Peyer's patch (tissue), 4 donors: Measurements from ENCODE around the gene PTPRM.

Source experiments
- CTCF ChIP-seq, 6 experiments: fragments of 450-650 bp in 4 of 6; fragments of 200-600 bp in 2 of 6; sonication (generic) in 1 of 6; IDR thresholded peaks; one replicate each; pipeline ENCODE4 v1.5.1; 2017 to 2019; ENCODE audit warnings: antibody characterized with exemption in 6 of 6, mild to moderate bottlenecking in 3 of 6, moderate library complexity in 1 of 6
- POLR2A ChIP-seq, 2 donors: fragments of 450-650 bp; IDR thresholded peaks; one replicate each; pipeline ENCODE4 v1.5.1; 2017; ENCODE audit warnings: antibody characterized with exemption in 2 of 2, mild to moderate bottlenecking in 2 of 2, moderate library complexity in 2 of 2

GRCh38 chr18:8162802-8163201, 595.7 kb downstream of the PTPRM start:
- TF ChIP-seq CTCF (IDR thresholded peaks at IDR 0.05) (no peak), POLR2A (IDR thresholded peaks at IDR 0.05) (no peak)
